Neural cell (in vitro differentiated cells): Measurements from ENCODE around the gene SIGLEC1. TPM values are rescaled to one million over a fixed set of nuclear protein-coding genes. Genes with fewer than 3 reads are reported as not detected.

Experiments
- H2AFZ ChIP-seq: fragments of 200-600, 300-800 bp; sonication (generic), shearing (Covaris generic); 2 replicates; pipeline ENCODE4 v1.6.0; 2014; ENCODE audit warnings: low read depth, mild to moderate bottlenecking, antibody characterized with exemption, low read length, moderate library complexity
- H3F3A ChIP-seq: fragments of 200-600 bp; shearing (Covaris generic); 2 replicates; pipeline ENCODE4 v1.6.1; 2016; ENCODE audit warnings: mild to moderate bottlenecking, moderate library complexity, mixed read lengths, antibody characterized with exemption, low read length; ENCODE audit not compliant: insufficient read depth, poor library complexity, severe bottlenecking
- H3K27ac ChIP-seq: fragments of 200-600, 300-800 bp; sonication (generic), shearing (Covaris generic); 2 replicates; pipeline ENCODE4 v1.5.1; 2014; ENCODE audit warnings: mild to moderate bottlenecking, low read length, moderate library complexity
- H3K27me3 ChIP-seq: fragments of 300-800, 200-600 bp; sonication (generic), shearing (Covaris generic); 2 replicates; pipeline ENCODE4 v1.6.0; 2014; ENCODE audit warnings: mild to moderate bottlenecking, low read depth, low read length, moderate library complexity; ENCODE audit not compliant: insufficient read depth
- H3K36me3 ChIP-seq: fragments of 300-800, 200-600 bp; sonication (generic), shearing (Covaris generic); 2 replicates; pipeline ENCODE4 v1.5.1; 2014; ENCODE audit warnings: mild to moderate bottlenecking, antibody characterized with exemption, low read length, moderate library complexity; ENCODE audit not compliant: insufficient read depth
- H3K4me2 ChIP-seq: fragments of 300-800, 200-600 bp; sonication (generic), shearing (Covaris generic); 2 replicates; pipeline ENCODE4 v1.6.0; 2014; ENCODE audit warnings: mild to moderate bottlenecking, low read length
- H3K4me3 ChIP-seq: fragments of 300-800, 200-600 bp; sonication (generic), shearing (Covaris generic); 2 replicates; pipeline ENCODE4 v1.5.1; 2014; ENCODE audit warnings: mild to moderate bottlenecking, low read length, moderate library complexity
- H3K79me2 ChIP-seq: fragments of 200-600 bp; shearing (Covaris generic); replicated peaks from 2 replicates; pipeline ENCODE4 v1.6.0; 2014; ENCODE audit warnings: mild to moderate bottlenecking, low read length, moderate library complexity; ENCODE audit not compliant: insufficient read depth
- H3K9ac ChIP-seq: fragments of 300-800, 200-600 bp; sonication (generic), shearing (Covaris generic); 2 replicates; pipeline ENCODE4 v1.6.1; 2016; ENCODE audit warnings: mild to moderate bottlenecking, low read length, mixed read lengths
- H3K9me2 ChIP-seq: fragments of 200-600 bp; shearing (Covaris generic); 2 replicates; pipeline ENCODE4 v1.6.1; 2016; ENCODE audit warnings: mild to moderate bottlenecking, low read length, mixed read lengths; ENCODE audit not compliant: insufficient read depth
- H3K9me3 ChIP-seq: fragments of 200-600, 300-800 bp; sonication (generic), shearing (Covaris generic); 2 replicates; pipeline ENCODE4 v1.6.1; 2016; ENCODE audit warnings: mild to moderate bottlenecking, mixed run types, low read length, moderate library complexity, mixed read lengths
- H4K20me1 ChIP-seq: fragments of 200-600 bp; shearing (Covaris generic); 2 replicates; pipeline ENCODE4 v1.6.1; 2016; ENCODE audit warnings: mild to moderate bottlenecking, mixed run types; ENCODE audit not compliant: insufficient read depth
- EP300 ChIP-seq: fragments of 450-650 bp; conservative IDR thresholded peaks from 2 replicates; pipeline ENCODE4 v1.6.1; 2014; ENCODE audit warnings: antibody characterized with exemption, mild to moderate bottlenecking, moderate library complexity; ENCODE audit not compliant: poor library complexity, severe bottlenecking
- EZH2 ChIP-seq: fragments of 200-600, 300-800 bp; shearing (Covaris generic), sonication (generic); IDR thresholded peaks from 2 replicates; pipeline ENCODE4 v1.6.1; 2014; ENCODE audit warnings: antibody characterized with exemption, low read length, borderline replicate concordance, mild to moderate bottlenecking; ENCODE audit not compliant: insufficient read depth, poor library complexity, severe bottlenecking
- MXI1 ChIP-seq: fragments of 450-650 bp; conservative IDR thresholded peaks from 2 replicates; pipeline ENCODE4 v1.6.1; 2014; ENCODE audit warnings: antibody characterized with exemption, mild to moderate bottlenecking; ENCODE audit not compliant: poor library complexity, severe bottlenecking
- POLR2AphosphoS5 ChIP-seq: IDR thresholded peaks from 2 replicates; pipeline ENCODE4 v1.6.1; 2012
- RAD21 ChIP-seq: fragments of 450-650 bp; conservative IDR thresholded peaks from 2 replicates; pipeline ENCODE4 v1.6.1; 2014; ENCODE audit warnings: antibody characterized with exemption, mild to moderate bottlenecking, moderate library complexity
- SMC3 ChIP-seq: fragments of 450-650 bp; conservative IDR thresholded peaks from 2 replicates; pipeline ENCODE4 v1.6.1; 2014; ENCODE audit warnings: antibody characterized with exemption, mild to moderate bottlenecking, moderate library complexity; ENCODE audit not compliant: poor library complexity
- TAF1 ChIP-seq: IDR thresholded peaks from 2 replicates; pipeline ENCODE4 v1.6.1; 2012; ENCODE audit warnings: low read depth
- polyA plus RNA-seq: library from polyadenylated mRNA; depleted of rRNA; stranded (reverse); fragments of >200 nt; gene quantifications from 2 replicates; pipeline ENCODE4 v1.2.3, GENCODE V29; 2014
- TF ChIP-seq, protein P1 (sequence below): IDR thresholded peaks from 2 replicates; pipeline ENCODE4 v1.6.1; 2012; ENCODE audit warnings: borderline replicate concordance
- TF ChIP-seq, protein P2 (sequence below): fragments of 450-650 bp; IDR thresholded peaks from 2 replicates; pipeline ENCODE4 v1.5.1; 2014; ENCODE audit warnings: antibody characterized with exemption, mild to moderate bottlenecking, moderate library complexity; ENCODE audit not compliant: poor library complexity, severe bottlenecking

SIGLEC1 gene
- polyA plus RNA-seq, 1 donor from 2014 or later: 0.12 TPM

DNA sequence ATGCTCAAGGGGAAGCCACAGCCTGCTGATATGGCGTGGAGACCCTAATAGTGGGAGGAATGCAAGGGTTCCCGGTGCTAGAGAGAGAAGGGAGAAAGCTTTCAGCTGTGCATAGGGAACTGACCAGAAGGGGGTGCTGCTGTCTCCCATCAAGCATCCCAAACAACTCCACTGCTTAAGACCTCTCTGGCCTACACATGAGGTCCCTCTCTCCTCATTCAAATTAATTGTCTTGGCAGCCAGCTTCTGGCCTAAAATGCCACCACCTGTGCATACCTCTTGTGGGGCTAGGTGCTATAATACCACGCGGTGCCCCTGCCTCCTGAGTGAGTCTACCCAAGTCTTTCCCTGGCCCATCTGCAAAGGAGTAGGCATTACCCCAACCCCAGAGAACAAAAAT is 40.7 kb upstream of the SIGLEC1 start:
- no peaks in the 10 kb centered on the region for H4K20me1 ChIP-seq
- H3K9me2 ChIP-seq: no peaks in the 10 kb centered on the region
- H3F3A ChIP-seq: no peaks in the 10 kb centered on the region
- no peaks in the 10 kb centered on the region for H3K79me2 ChIP-seq
- H3K9ac ChIP-seq: no peak overlapping the region
- no peak overlapping the region for H3K4me2 ChIP-seq
- H3K36me3 ChIP-seq: no peaks in the 10 kb centered on the region
- no peak overlapping the region for H3K4me3 ChIP-seq
- no peaks in the 10 kb centered on the region for H3K9me3 ChIP-seq
- peaks cover 39% of the 10 kb centered on the region for H3K27me3 ChIP-seq
- H3K27ac ChIP-seq: no peak overlapping the region
- TF ChIP-seq, protein P1, sequence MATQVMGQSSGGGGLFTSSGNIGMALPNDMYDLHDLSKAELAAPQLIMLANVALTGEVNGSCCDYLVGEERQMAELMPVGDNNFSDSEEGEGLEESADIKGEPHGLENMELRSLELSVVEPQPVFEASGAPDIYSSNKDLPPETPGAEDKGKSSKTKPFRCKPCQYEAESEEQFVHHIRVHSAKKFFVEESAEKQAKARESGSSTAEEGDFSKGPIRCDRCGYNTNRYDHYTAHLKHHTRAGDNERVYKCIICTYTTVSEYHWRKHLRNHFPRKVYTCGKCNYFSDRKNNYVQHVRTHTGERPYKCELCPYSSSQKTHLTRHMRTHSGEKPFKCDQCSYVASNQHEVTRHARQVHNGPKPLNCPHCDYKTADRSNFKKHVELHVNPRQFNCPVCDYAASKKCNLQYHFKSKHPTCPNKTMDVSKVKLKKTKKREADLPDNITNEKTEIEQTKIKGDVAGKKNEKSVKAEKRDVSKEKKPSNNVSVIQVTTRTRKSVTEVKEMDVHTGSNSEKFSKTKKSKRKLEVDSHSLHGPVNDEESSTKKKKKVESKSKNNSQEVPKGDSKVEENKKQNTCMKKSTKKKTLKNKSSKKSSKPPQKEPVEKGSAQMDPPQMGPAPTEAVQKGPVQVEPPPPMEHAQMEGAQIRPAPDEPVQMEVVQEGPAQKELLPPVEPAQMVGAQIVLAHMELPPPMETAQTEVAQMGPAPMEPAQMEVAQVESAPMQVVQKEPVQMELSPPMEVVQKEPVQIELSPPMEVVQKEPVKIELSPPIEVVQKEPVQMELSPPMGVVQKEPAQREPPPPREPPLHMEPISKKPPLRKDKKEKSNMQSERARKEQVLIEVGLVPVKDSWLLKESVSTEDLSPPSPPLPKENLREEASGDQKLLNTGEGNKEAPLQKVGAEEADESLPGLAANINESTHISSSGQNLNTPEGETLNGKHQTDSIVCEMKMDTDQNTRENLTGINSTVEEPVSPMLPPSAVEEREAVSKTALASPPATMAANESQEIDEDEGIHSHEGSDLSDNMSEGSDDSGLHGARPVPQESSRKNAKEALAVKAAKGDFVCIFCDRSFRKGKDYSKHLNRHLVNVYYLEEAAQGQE: no peak
- TF ChIP-seq RAD21 (peak; percentile 51), EZH2 (no peak), POLR2AphosphoS5 (no peak), MXI1 (no peak), TAF1 (no peak), SMC3 (no peak), EP300 (no peak)
- TF ChIP-seq, protein P2, sequence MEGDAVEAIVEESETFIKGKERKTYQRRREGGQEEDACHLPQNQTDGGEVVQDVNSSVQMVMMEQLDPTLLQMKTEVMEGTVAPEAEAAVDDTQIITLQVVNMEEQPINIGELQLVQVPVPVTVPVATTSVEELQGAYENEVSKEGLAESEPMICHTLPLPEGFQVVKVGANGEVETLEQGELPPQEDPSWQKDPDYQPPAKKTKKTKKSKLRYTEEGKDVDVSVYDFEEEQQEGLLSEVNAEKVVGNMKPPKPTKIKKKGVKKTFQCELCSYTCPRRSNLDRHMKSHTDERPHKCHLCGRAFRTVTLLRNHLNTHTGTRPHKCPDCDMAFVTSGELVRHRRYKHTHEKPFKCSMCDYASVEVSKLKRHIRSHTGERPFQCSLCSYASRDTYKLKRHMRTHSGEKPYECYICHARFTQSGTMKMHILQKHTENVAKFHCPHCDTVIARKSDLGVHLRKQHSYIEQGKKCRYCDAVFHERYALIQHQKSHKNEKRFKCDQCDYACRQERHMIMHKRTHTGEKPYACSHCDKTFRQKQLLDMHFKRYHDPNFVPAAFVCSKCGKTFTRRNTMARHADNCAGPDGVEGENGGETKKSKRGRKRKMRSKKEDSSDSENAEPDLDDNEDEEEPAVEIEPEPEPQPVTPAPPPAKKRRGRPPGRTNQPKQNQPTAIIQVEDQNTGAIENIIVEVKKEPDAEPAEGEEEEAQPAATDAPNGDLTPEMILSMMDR: peak; percentile 64
- H2AFZ ChIP-seq: no peak overlapping the region

DNA sequence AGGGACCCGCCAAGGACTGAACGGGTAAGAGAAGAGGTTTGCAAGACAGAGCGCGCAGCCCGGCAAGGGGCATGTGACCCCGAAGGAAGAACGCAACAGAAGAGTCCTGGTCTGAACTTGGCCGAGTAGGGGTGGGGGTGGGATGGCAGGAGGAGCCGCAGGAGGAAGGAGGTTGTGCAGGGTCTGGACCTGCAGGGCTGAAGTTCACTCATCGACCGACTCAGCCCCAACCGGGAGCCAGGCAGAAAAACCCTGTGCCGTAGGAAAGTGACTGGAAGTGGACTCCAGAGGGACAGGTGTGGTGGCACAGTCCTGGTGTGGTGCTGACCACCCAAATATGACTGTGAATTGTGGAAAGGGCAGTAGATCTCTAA is 40.0 kb upstream of the SIGLEC1 start:
- H4K20me1 ChIP-seq: no peaks in the 10 kb centered on the region
- peak overlapping the region; percentile 55 for H3K4me3 ChIP-seq
- H3K9me2 ChIP-seq: no peaks in the 10 kb centered on the region
- H3K36me3 ChIP-seq: no peaks in the 10 kb centered on the region
- H3K27me3 ChIP-seq: peaks cover 39% of the 10 kb centered on the region
- no peak overlapping the region for H3K27ac ChIP-seq
- no peaks in the 10 kb centered on the region for H3K79me2 ChIP-seq
- H3F3A ChIP-seq: no peaks in the 10 kb centered on the region
- no peak overlapping the region for H3K4me2 ChIP-seq
- no peak overlapping the region for H3K9ac ChIP-seq
- H2AFZ ChIP-seq: no peak overlapping the region
- H3K9me3 ChIP-seq: no peaks in the 10 kb centered on the region
- TF ChIP-seq RAD21 (no peak), POLR2AphosphoS5 (no peak)
- TF ChIP-seq, protein P2: no peak
